ENCODE measurements around the gene PTPRS.
"Not testable (repeated sequence)": the region's sequence is repeated elsewhere in the genome, so short reads cannot be mapped to it uniquely, and the experiment has no call there.

PTPRS gene

GRCh38 chr19:5372572-5373200 lies 32.1 kb upstream of the PTPRS start:
- no peak for DNase-seq (ENCODE audit: low read depth)
- H3K4me3 ChIP-seq (ENCODE audit: control insufficient read depth, low read depth, low read length) = no peak overlapping the region
- TF ChIP-seq CTCF (IDR thresholded peaks at IDR 0.05; ENCODE audit: control insufficient read depth, insufficient read depth, low read depth, low read length, missing control alignments) = no peak

- H3K4me3 ChIP-seq (ENCODE audit: control insufficient read depth, low read depth, low read length) = no peak overlapping the region
- DNase-seq (ENCODE audit: low read depth) = no peak
- TF ChIP-seq CTCF (IDR thresholded peaks at IDR 0.05; ENCODE audit: control insufficient read depth, insufficient read depth, low read depth, low read length, missing control alignments) = peak; percentile 73
Measured at GRCh38 chr19:5369962-5370367, 29.4 kb upstream of the PTPRS start.

- no peak for DNase-seq (ENCODE audit: low read depth)
- no peak overlapping the region for H3K4me3 ChIP-seq (ENCODE audit: control insufficient read depth, low read depth, low read length)
- TF ChIP-seq CTCF (IDR thresholded peaks at IDR 0.05; ENCODE audit: control insufficient read depth, insufficient read depth, low read depth, low read length, missing control alignments) = no peak
Measured at GRCh38 chr19:5369304-5369703, 28.7 kb upstream of the PTPRS start.

- no peak overlapping the region for H3K4me3 ChIP-seq (ENCODE audit: control insufficient read depth, low read depth, low read length)
- DNase-seq (ENCODE audit: low read depth) = no peak
- no peak for TF ChIP-seq CTCF (IDR thresholded peaks at IDR 0.05; ENCODE audit: control insufficient read depth, insufficient read depth, low read depth, low read length, missing control alignments)
Measured at GRCh38 chr19:5367530-5368133, 27.0 kb upstream of the PTPRS start.

GRCh38 chr19:5365905-5366304 lies 25.3 kb upstream of the PTPRS start:
- no peak overlapping the region for H3K4me3 ChIP-seq (ENCODE audit: control insufficient read depth, low read depth, low read length)
- TF ChIP-seq CTCF (IDR thresholded peaks at IDR 0.05; ENCODE audit: control insufficient read depth, insufficient read depth, low read depth, low read length, missing control alignments) = no peak

GRCh38 chr19:5364674-5365073 lies 24.1 kb upstream of the PTPRS start:
- no peak for TF ChIP-seq CTCF (IDR thresholded peaks at IDR 0.05; ENCODE audit: control insufficient read depth, insufficient read depth, low read depth, low read length, missing control alignments)
- no peak overlapping the region for H3K4me3 ChIP-seq (ENCODE audit: control insufficient read depth, low read depth, low read length)
- DNase-seq (ENCODE audit: low read depth) = no peak

More at GRCh38 chr19:5365905-5366304, 25.3 kb upstream of the PTPRS start:
- DNase-seq (ENCODE audit: low read depth) = no peak

GRCh38 chr19:5361839-5362238 lies 21.2 kb upstream of the PTPRS start:
- H3K4me3 ChIP-seq (ENCODE audit: control insufficient read depth, low read depth, low read length); DNase-seq (ENCODE audit: low read depth): not testable (repeated sequence)

All from AG09309 (cell line).